WERI-Rb-1 (cell line): ENCODE results near the gene MIOS.

Source experiments
- DNase-seq: peaks from one replicate; pipeline ENCODE4 v3.0.0-alpha.2; 2020
- H3K27ac ChIP-seq: fragments of 250-450 bp; sonication (Bioruptor Pico); 2 replicates; pipeline ENCODE4 v1.5.1; 2020; ENCODE audit warnings: mild to moderate bottlenecking, moderate library complexity
- H3K27me3 ChIP-seq: fragments of 250-450 bp; sonication (Bioruptor Pico); 2 replicates; pipeline ENCODE4 v1.5.1; 2021; ENCODE audit warnings: mild to moderate bottlenecking, low read depth, moderate library complexity; ENCODE audit not compliant: insufficient read depth, severe bottlenecking
- H3K36me3 ChIP-seq: fragments of 250-450 bp; sonication (Bioruptor Pico); 2 replicates; pipeline ENCODE4 v1.5.1; 2020; ENCODE audit warnings: mild to moderate bottlenecking, moderate library complexity
- H3K4me3 ChIP-seq: 2 replicates; pipeline ENCODE4 v1.5.1; 2011; ENCODE audit warnings: low read depth, mild to moderate bottlenecking, control low read depth, low read length
- H3K9me3 ChIP-seq: fragments of 250-450 bp; sonication (Bioruptor Pico); 2 replicates; pipeline ENCODE4 v1.5.1; 2021; ENCODE audit warnings: mild to moderate bottlenecking, moderate library complexity; ENCODE audit not compliant: severe bottlenecking
- CTCF ChIP-seq: IDR thresholded peaks from 2 replicates; pipeline ENCODE4 v1.5.1; 2011; ENCODE audit warnings: low read depth, mild to moderate bottlenecking, control low read depth, inconsistent platforms, low read length

Gene MIOS

GRCh38 chr7:7566651-7567611 lies at the start of gene MIOS:
MIOS (plus strand) TSS chr7:7566884; CDS start chr7:7572476, 5,592 bp downstream.
- peaks cover 6% of the 10 kb centered on the region for H3K9me3 ChIP-seq
- peak within 1 kb of the TSS; percentile 89 for H3K27ac ChIP-seq
- peak within 1 kb of the TSS; percentile 92 for H3K4me3 ChIP-seq
- TF ChIP-seq CTCF = no peak
- H3K36me3 ChIP-seq = peaks cover 27% of the 10 kb centered on the region
- DNase-seq = peak; percentile 92
- no peaks in the 10 kb centered on the region for H3K27me3 ChIP-seq

- H3K36me3 ChIP-seq = no peaks in the 10 kb centered on the region
- H3K4me3 ChIP-seq = no peak overlapping the region
- no peaks in the 10 kb centered on the region for H3K9me3 ChIP-seq
- TF ChIP-seq CTCF = no peak
- no peak overlapping the region for H3K27ac ChIP-seq
- H3K27me3 ChIP-seq = no peaks in the 10 kb centered on the region
- no peak for DNase-seq
Measured at GRCh38 chr7:7517754-7518153, 48.9 kb upstream of the MIOS start.

GRCh38 chr7:7519056-7519455 lies 47.6 kb upstream of the MIOS start:
- no peak overlapping the region for H3K4me3 ChIP-seq
- no peak for DNase-seq
- H3K27me3 ChIP-seq = no peaks in the 10 kb centered on the region
- H3K27ac ChIP-seq = no peak overlapping the region
- no peak for TF ChIP-seq CTCF
- H3K9me3 ChIP-seq = no peaks in the 10 kb centered on the region
- H3K36me3 ChIP-seq = no peaks in the 10 kb centered on the region

GRCh38 chr7:7519528-7519927 lies 47.2 kb upstream of the MIOS start:
- no peak for TF ChIP-seq CTCF
- H3K27me3 ChIP-seq = no peaks in the 10 kb centered on the region
- DNase-seq = no peak
- no peak overlapping the region for H3K4me3 ChIP-seq
- no peak overlapping the region for H3K27ac ChIP-seq
- no peaks in the 10 kb centered on the region for H3K36me3 ChIP-seq
- no peaks in the 10 kb centered on the region for H3K9me3 ChIP-seq

- Histone ChIP-seq H3K4me3 (no peak overlapping the region), H3K36me3 (no peaks in the 10 kb centered on the region), H3K9me3 (no peaks in the 10 kb centered on the region), H3K27ac (no peak overlapping the region), H3K27me3 (no peaks in the 10 kb centered on the region)
- no peak for TF ChIP-seq CTCF
- DNase-seq = peak; percentile 13
Measured at GRCh38 chr7:7521259-7521658, 45.4 kb upstream of the MIOS start.
